HepG2 (cell line): ENCODE data around the gene TOP3B. TPM values are rescaled to one million over a fixed set of nuclear protein-coding genes. Genes with fewer than 3 reads are reported as not detected.
A peak's percentile ranks its signal among the peaks of the same experiment; 100 is the strongest.

Source experiments
- EP300 ChIP-seq, 3 experiments: sonication (generic) in 1 of 3; formaldehyde crosslinking in 1 of 3; IDR thresholded peaks; 2 replicates each; pipeline versions ENCODE4 v1.5.1 to v1.6.1; 2011 to 2020; ENCODE audit warnings: low read depth in 2 of 3, low read length in 2 of 3, borderline replicate concordance in 1 of 3, improper control_type of control experiment in 1 of 3, mild to moderate bottlenecking in 1 of 3, missing genetic modification reagents in 1 of 3, moderate library complexity in 1 of 3
- ESRRA ChIP-seq: sonication (generic); formaldehyde crosslinking; IDR thresholded peaks from 2 replicates; pipeline ENCODE4 v1.5.1; 2020; ENCODE audit warnings: mild to moderate bottlenecking, low read depth, missing genetic modification reagents
- MYC ChIP-seq: sonication (generic); formaldehyde crosslinking; IDR thresholded peaks from 2 replicates; pipeline ENCODE4 v1.9.0; 2021; ENCODE audit warnings: missing genetic modification reagents, borderline replicate concordance
- MYNN ChIP-seq: sonication (generic); formaldehyde crosslinking; IDR thresholded peaks from 2 replicates; pipeline ENCODE4 v1.4.0; 2020; ENCODE audit warnings: mild to moderate bottlenecking, low read depth, missing genetic modification reagents
- NCOA5 ChIP-seq: sonication (generic); formaldehyde crosslinking; IDR thresholded peaks from 2 replicates; pipeline ENCODE4 v1.4.0; 2020; ENCODE audit warnings: missing genetic modification reagents
- RBFOX2 ChIP-seq: fragments of 200-400 bp; formaldehyde crosslinking; IDR thresholded peaks from 2 replicates; pipeline ENCODE4 v1.6.1; 2017; ENCODE audit warnings: low read depth, mild to moderate bottlenecking, low read length
- RCOR2 ChIP-seq: IDR thresholded peaks from 2 replicates; pipeline ENCODE4 v1.6.1; 2016; ENCODE audit warnings: missing biosample characterization, missing genetic modification reagents
- RFX3 ChIP-seq: IDR thresholded peaks from 2 replicates; pipeline ENCODE4 v1.6.1; 2016; ENCODE audit warnings: missing biosample characterization, missing genetic modification reagents
- RXRA ChIP-seq: sonication (generic); formaldehyde crosslinking; IDR thresholded peaks from 2 replicates; pipeline ENCODE4 v1.5.1; 2020; ENCODE audit warnings: missing genetic modification reagents
- SPEN ChIP-seq: sonication (generic); formaldehyde crosslinking; IDR thresholded peaks from 2 replicates; pipeline ENCODE4 v1.5.1; 2020; ENCODE audit warnings: low read depth, mild to moderate bottlenecking, missing genetic modification reagents
- ZBTB1 ChIP-seq: sonication (generic); formaldehyde crosslinking; IDR thresholded peaks from 2 replicates; pipeline ENCODE4 v1.4.0; 2020; ENCODE audit warnings: missing genetic modification reagents, borderline replicate concordance
- ZFP82 ChIP-seq: sonication (generic); formaldehyde crosslinking; IDR thresholded peaks from 2 replicates; pipeline ENCODE4 v1.5.1; 2020; ENCODE audit warnings: mild to moderate bottlenecking, missing genetic modification reagents, borderline replicate concordance
- ZMYM2 ChIP-seq: sonication (generic); formaldehyde crosslinking; IDR thresholded peaks from 2 replicates; pipeline ENCODE4 v1.8.0; 2022; ENCODE audit warnings: mild to moderate bottlenecking, missing genetic modification reagents
- ZMYM3 ChIP-seq: sonication (generic); formaldehyde crosslinking; IDR thresholded peaks from 2 replicates; pipeline ENCODE4 v1.5.1; 2020; ENCODE audit warnings: mild to moderate bottlenecking, missing genetic modification reagents
- ZNF550 ChIP-seq: sonication (generic); formaldehyde crosslinking; IDR thresholded peaks from 2 replicates; pipeline ENCODE4 v1.4.0; 2020; ENCODE audit warnings: mild to moderate bottlenecking, missing genetic modification reagents, borderline replicate concordance
- ZNF773 ChIP-seq: sonication (generic); formaldehyde crosslinking; IDR thresholded peaks from 2 replicates; pipeline ENCODE4 v1.4.0; 2020; ENCODE audit warnings: missing genetic modification reagents, borderline replicate concordance
- ZNF841 ChIP-seq: sonication (generic); formaldehyde crosslinking; IDR thresholded peaks from 2 replicates; pipeline ENCODE4 v1.8.1; 2023; ENCODE audit warnings: missing genetic modification reagents, borderline replicate concordance
- ZNF891 ChIP-seq: sonication (generic); formaldehyde crosslinking; IDR thresholded peaks from 2 replicates; pipeline ENCODE4 v1.5.0; 2020; ENCODE audit warnings: mild to moderate bottlenecking, missing genetic modification reagents
- polyA plus RNA-seq, 8 experiments: library from polyadenylated mRNA; depleted of rRNA in 3 of 8; stranded (reverse) in 7 of 8; unstranded in 1 of 8; fragments of >200 nt; fragmentation: Illumina TruSeq in 4 of 8; extraction: Trizol in 4 of 8; gene quantifications; 2 replicates each; pipeline versions ENCODE4 v1.2.1 to v1.2.3, GENCODE V29; 2011 to 2016; ENCODE audit warnings: low read depth in 4 of 8, missing spikeins in 1 of 8, mixed read lengths in 1 of 8; ENCODE audit not compliant: insufficient read depth in 1 of 8
- total RNA-seq, 5 experiments: library from RNA; depleted of rRNA; stranded (reverse); fragments of >200 nt; fragmentation: Illumina TruSeq; extraction: Trizol; gene quantifications; 2 replicates each; pipeline ENCODE4 v1.2.3, GENCODE V29; 2016; ENCODE audit warnings: low read depth in 1 of 5
- TF ChIP-seq, protein P1 (sequence below): sonication (generic); formaldehyde crosslinking; IDR thresholded peaks from 2 replicates; pipeline ENCODE4 v1.4.0; 2020; ENCODE audit warnings: missing genetic modification reagents, borderline replicate concordance
- TF ChIP-seq, protein P2 (sequence below): sonication (generic); formaldehyde crosslinking; IDR thresholded peaks from 2 replicates; pipeline ENCODE4 v1.5.0; 2020; ENCODE audit warnings: mild to moderate bottlenecking, missing genetic modification reagents, moderate library complexity
- TF ChIP-seq, protein P3 (sequence below): sonication (generic); formaldehyde crosslinking; IDR thresholded peaks from 2 replicates; pipeline ENCODE4 v1.4.0; 2020; ENCODE audit warnings: missing genetic modification reagents

TOP3B gene
- total and polyA plus RNA-seq, 2 of the 13 experiments (the other 11 are each of a cell fraction or from before 2014, with no cell fraction given) = 28.5 to 29.7 TPM

DNA sequence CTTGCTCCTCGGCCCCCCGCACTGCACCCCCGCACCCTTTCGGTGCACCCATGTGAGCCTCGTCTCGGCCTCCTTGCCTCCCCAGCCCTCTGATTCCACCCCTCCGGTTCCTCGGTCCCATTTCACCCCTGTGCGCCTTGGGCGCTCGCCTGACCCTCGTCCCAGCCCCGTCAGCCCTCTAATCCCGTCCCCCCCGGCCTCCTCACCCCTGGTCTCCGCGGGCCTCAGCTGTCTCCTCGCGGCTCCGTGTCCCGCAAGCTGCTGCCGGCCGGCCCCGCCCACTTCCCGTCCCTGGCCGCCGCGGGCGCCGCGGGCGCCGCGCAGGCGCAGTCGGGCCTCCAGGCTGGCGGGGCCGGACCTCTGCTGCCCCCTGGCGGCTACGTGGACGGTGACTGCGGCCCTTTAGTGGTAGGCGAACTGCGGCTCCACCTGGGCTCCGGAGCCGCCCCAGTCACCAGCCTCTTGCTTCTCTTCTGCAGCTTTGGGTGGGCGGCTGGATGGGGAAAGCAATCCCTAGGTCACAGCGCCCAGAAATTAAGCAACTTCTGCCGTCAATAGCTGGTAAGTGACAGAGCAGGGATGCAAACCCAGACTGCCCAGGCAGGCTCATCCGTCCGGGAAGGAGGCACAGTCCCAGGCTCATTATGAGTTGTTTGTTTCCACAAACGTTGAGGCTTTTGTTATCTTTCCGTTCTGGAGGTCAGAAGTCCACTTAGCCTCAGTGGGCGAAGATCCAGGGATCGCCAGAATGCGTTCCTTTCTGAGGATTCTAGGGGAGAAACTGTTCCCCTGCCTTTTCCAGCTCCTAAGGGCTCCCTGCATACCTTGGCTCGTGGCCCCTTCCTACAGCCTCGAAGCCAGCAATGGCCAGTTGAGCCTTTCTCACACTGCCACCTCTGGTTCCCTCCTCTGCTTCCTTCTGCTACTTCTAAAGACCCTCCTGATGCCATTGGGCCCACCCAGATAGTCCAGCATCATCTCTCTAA is 29.7 kb downstream of the TOP3B start, which contains the start of gene PPM1F (continued):
- peak; percentile 68 for TF ChIP-seq RBFOX2
- TF ChIP-seq MYC (CRISPR knock-in tag) = peak; percentile 34
- peak; percentile 13; the same call in 1 of the 2 replicates for TF ChIP-seq ZNF891
- TF ChIP-seq EP300 (IDR thresholded peaks at IDR 0.05; ENCODE audit: low read depth in 2 of 2, low read length in 2 of 2) = no peak
- no peak for TF ChIP-seq EP300 (CRISPR knock-in tag; IDR thresholded peaks at IDR 0.05; ENCODE audit: borderline replicate concordance)
- TF ChIP-seq ZFP82 (CRISPR knock-in tag) = 0 out of 2 replicates have a peak, but pooled peaks have one; percentile 71
- 0 out of 2 replicates have a peak, but pooled peaks have one; percentile 26 for TF ChIP-seq ZMYM2 (CRISPR knock-in tag)
- no peak for TF ChIP-seq RFX3 (CRISPR knock-in tag)
- TF ChIP-seq RCOR2 = no peak
- TF ChIP-seq RXRA (CRISPR knock-in tag) = no peak
- TF ChIP-seq ZNF550 (CRISPR knock-in tag) = no peak
- TF ChIP-seq ZNF773 (CRISPR knock-in tag) = 0 out of 2 replicates have a peak, but pooled peaks have one; percentile 21
- TF ChIP-seq, protein P1, sequence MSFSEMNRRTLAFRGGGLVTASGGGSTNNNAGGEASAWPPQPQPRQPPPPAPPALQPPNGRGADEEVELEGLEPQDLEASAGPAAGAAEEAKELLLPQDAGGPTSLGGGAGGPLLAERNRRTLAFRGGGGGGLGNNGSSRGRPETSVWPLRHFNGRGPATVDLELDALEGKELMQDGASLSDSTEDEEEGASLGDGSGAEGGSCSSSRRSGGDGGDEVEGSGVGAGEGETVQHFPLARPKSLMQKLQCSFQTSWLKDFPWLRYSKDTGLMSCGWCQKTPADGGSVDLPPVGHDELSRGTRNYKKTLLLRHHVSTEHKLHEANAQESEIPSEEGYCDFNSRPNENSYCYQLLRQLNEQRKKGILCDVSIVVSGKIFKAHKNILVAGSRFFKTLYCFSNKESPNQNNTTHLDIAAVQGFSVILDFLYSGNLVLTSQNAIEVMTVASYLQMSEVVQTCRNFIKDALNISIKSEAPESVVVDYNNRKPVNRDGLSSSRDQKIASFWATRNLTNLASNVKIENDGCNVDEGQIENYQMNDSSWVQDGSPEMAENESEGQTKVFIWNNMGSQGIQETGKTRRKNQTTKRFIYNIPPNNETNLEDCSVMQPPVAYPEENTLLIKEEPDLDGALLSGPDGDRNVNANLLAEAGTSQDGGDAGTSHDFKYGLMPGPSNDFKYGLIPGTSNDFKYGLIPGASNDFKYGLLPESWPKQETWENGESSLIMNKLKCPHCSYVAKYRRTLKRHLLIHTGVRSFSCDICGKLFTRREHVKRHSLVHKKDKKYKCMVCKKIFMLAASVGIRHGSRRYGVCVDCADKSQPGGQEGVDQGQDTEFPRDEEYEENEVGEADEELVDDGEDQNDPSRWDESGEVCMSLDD (CRISPR knock-in tag) = 0 out of 2 replicates have a peak, but pooled peaks have one; percentile 49
- peak; percentile 82 for TF ChIP-seq ZMYM3 (CRISPR knock-in tag)
- no peak for TF ChIP-seq MYNN (CRISPR knock-in tag)
- TF ChIP-seq ZBTB1 (CRISPR knock-in tag) = no peak
- TF ChIP-seq SPEN (CRISPR knock-in tag) = no peak
- TF ChIP-seq, protein P2, sequence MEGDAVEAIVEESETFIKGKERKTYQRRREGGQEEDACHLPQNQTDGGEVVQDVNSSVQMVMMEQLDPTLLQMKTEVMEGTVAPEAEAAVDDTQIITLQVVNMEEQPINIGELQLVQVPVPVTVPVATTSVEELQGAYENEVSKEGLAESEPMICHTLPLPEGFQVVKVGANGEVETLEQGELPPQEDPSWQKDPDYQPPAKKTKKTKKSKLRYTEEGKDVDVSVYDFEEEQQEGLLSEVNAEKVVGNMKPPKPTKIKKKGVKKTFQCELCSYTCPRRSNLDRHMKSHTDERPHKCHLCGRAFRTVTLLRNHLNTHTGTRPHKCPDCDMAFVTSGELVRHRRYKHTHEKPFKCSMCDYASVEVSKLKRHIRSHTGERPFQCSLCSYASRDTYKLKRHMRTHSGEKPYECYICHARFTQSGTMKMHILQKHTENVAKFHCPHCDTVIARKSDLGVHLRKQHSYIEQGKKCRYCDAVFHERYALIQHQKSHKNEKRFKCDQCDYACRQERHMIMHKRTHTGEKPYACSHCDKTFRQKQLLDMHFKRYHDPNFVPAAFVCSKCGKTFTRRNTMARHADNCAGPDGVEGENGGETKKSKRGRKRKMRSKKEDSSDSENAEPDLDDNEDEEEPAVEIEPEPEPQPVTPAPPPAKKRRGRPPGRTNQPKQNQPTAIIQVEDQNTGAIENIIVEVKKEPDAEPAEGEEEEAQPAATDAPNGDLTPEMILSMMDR (CRISPR knock-in tag) = peak; percentile 85
- TF ChIP-seq ZNF841 (CRISPR knock-in tag) = no peak
- TF ChIP-seq, protein P3, sequence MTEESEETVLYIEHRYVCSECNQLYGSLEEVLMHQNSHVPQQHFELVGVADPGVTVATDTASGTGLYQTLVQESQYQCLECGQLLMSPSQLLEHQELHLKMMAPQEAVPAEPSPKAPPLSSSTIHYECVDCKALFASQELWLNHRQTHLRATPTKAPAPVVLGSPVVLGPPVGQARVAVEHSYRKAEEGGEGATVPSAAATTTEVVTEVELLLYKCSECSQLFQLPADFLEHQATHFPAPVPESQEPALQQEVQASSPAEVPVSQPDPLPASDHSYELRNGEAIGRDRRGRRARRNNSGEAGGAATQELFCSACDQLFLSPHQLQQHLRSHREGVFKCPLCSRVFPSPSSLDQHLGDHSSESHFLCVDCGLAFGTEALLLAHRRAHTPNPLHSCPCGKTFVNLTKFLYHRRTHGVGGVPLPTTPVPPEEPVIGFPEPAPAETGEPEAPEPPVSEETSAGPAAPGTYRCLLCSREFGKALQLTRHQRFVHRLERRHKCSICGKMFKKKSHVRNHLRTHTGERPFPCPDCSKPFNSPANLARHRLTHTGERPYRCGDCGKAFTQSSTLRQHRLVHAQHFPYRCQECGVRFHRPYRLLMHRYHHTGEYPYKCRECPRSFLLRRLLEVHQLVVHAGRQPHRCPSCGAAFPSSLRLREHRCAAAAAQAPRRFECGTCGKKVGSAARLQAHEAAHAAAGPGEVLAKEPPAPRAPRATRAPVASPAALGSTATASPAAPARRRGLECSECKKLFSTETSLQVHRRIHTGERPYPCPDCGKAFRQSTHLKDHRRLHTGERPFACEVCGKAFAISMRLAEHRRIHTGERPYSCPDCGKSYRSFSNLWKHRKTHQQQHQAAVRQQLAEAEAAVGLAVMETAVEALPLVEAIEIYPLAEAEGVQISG (CRISPR knock-in tag) = peak; percentile 31; the same call in 1 of the 2 replicates
- TF ChIP-seq NCOA5 = no peak
- TF ChIP-seq ESRRA (CRISPR knock-in tag) = no peak
